ENCODE results near the gene IVNS1ABP. TPM values are rescaled to one million over a fixed set of nuclear protein-coding genes. Genes with fewer than 3 reads are reported as not detected.

IVNS1ABP gene
- total RNA-seq, 1 donor from 2014 or later: 143 TPM

DNA sequence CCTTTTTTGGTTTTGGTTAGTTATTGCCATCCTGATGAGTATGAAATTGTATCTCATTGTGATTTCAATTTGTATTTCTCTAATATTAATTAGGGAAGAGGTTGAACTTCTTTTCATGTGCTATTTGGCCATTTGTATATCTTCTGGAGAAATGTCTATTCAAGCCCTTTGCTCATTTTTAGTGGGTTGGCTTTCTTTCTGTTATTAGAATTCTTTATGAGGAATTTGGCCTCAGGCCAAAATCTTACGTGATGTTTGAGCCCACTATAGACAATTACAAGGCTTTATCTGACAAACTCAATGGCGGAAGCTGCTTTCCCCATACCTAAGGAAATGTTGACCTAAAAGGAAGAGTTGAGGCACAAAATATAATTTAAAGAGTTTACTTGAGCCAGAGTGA, 32.9 kb downstream of the IVNS1ABP start:
- DNase-seq (ENCODE audit: low spot score): no peak
- peaks cover 21% of the 10 kb centered on the region for H3K4me1 Mint-ChIP-seq (ENCODE audit: low read depth)
- H3K36me3 Mint-ChIP-seq (ENCODE audit: low read depth): peaks cover 11% of the 10 kb centered on the region
- no peak overlapping the region for H3K4me3 Mint-ChIP-seq (ENCODE audit: low read depth)
- no peaks in the 10 kb centered on the region for H3K27me3 Mint-ChIP-seq (ENCODE audit: low read depth)
- H3K27ac Mint-ChIP-seq: no peak overlapping the region
- intact Hi-C loops (cut with micrococcal nuclease): no loop called here
- H3K9me3 Mint-ChIP-seq: no peaks in the 10 kb centered on the region

- Mint-ChIP-seq H3K27me3 (ENCODE audit: low read depth) (no peaks in the 10 kb centered on the region), H3K4me1 (ENCODE audit: low read depth) (peaks cover 15% of the 10 kb centered on the region), H3K36me3 (ENCODE audit: low read depth) (peaks cover 3% of the 10 kb centered on the region), H3K27ac (peak overlapping the region; percentile 15), H3K9me3 (no peaks in the 10 kb centered on the region), H3K4me3 (ENCODE audit: low read depth) (no peak overlapping the region)
- intact Hi-C loops (cut with micrococcal nuclease): no loop called here
- DNase-seq (ENCODE audit: low spot score): no peak
Measured at GRCh38 chr1:185281245-185281644, 35.8 kb downstream of the IVNS1ABP start.

DNA sequence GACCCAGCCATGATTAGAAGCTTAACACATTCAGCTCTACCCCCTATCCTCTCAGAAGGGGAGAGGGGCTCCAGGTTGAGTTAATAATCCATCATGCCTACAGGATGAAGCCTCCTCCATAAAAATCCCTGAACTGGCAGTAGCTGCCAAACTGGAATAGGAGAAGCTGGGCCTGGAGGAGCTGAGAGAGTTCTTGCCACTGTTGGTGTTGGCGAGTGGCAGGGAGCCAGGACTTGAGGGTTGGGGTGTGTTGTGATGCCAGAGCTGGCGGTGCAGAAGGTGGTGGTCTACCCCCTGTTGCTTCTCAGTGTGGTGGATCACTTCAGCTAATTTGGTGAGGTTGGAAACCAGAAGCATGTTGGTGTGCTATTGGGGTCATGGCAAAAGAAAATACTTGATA, 36.5 kb downstream of the IVNS1ABP start:
- no peak for DNase-seq (ENCODE audit: low spot score)
- Mint-ChIP-seq H3K27ac (no peak overlapping the region), H3K4me1 (ENCODE audit: low read depth) (peaks cover 15% of the 10 kb centered on the region), H3K36me3 (ENCODE audit: low read depth) (peaks cover 3% of the 10 kb centered on the region), H3K27me3 (ENCODE audit: low read depth) (no peaks in the 10 kb centered on the region), H3K4me3 (ENCODE audit: low read depth) (no peak overlapping the region), H3K9me3 (no peaks in the 10 kb centered on the region)
- intact Hi-C loops (cut with micrococcal nuclease): no loop called here

- H3K9me3 Mint-ChIP-seq: no peaks in the 10 kb centered on the region
- H3K36me3 Mint-ChIP-seq (ENCODE audit: low read depth): peaks cover 3% of the 10 kb centered on the region
- no peak overlapping the region for H3K4me3 Mint-ChIP-seq (ENCODE audit: low read depth)
- no peaks in the 10 kb centered on the region for H3K27me3 Mint-ChIP-seq (ENCODE audit: low read depth)
- H3K4me1 Mint-ChIP-seq (ENCODE audit: low read depth): peaks cover 11% of the 10 kb centered on the region
- DNase-seq (ENCODE audit: low spot score): no peak
- intact Hi-C loops (cut with micrococcal nuclease): no loop called here
- H3K27ac Mint-ChIP-seq: no peak overlapping the region
Measured at GRCh38 chr1:185279571-185279970, 37.5 kb downstream of the IVNS1ABP start.

- intact Hi-C loops (cut with micrococcal nuclease): no loop called here
- Mint-ChIP-seq H3K27ac (no peak overlapping the region), H3K4me3 (ENCODE audit: low read depth) (no peak overlapping the region)
Measured at GRCh38 chr1:185271921-185272320, 45.1 kb downstream of the IVNS1ABP start.

GRCh38 chr1:185268352-185268751, 48.7 kb downstream of the IVNS1ABP start:
- H3K27me3 Mint-ChIP-seq (ENCODE audit: low read depth): peaks cover 2% of the 10 kb centered on the region
- no peaks in the 10 kb centered on the region for H3K4me1 Mint-ChIP-seq (ENCODE audit: low read depth)
- intact Hi-C loops (cut with micrococcal nuclease): no loop called here
- H3K9me3 Mint-ChIP-seq: no peaks in the 10 kb centered on the region
- no peak for DNase-seq (ENCODE audit: low spot score)
- no peak overlapping the region for H3K4me3 Mint-ChIP-seq (ENCODE audit: low read depth)
- H3K27ac Mint-ChIP-seq: no peak overlapping the region
- H3K36me3 Mint-ChIP-seq (ENCODE audit: low read depth): no peaks in the 10 kb centered on the region

More at GRCh38 chr1:185271921-185272320, 45.1 kb downstream of the IVNS1ABP start:
- no peaks in the 10 kb centered on the region for H3K36me3 Mint-ChIP-seq (ENCODE audit: low read depth)
- peaks cover 2% of the 10 kb centered on the region for H3K27me3 Mint-ChIP-seq (ENCODE audit: low read depth)
- no peak for DNase-seq (ENCODE audit: low spot score)
- H3K4me1 Mint-ChIP-seq (ENCODE audit: low read depth): no peaks in the 10 kb centered on the region
- H3K9me3 Mint-ChIP-seq: no peaks in the 10 kb centered on the region

DNA sequence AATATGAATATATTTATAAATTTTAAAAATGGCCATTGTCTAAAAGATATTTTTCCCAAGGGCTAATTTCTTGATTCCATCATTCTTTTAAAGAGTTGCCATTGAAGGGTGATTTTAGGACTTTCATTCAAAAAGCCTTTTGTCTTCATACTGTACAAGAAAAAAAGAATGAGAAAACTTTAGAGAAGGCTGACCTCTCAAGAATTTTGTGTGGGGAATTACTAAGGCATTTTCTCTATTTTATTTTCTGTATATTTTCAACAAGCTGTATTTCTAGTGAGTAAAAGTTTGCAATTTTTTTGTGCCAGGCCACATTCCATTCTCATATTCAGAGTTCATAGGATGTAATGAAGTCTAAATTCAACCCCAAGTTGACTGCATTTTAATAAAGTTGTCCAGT, 49.3 kb downstream of the IVNS1ABP start:
- no peak for DNase-seq (ENCODE audit: low spot score)
- no peaks in the 10 kb centered on the region for H3K9me3 Mint-ChIP-seq
- H3K4me3 Mint-ChIP-seq (ENCODE audit: low read depth): no peak overlapping the region
- no peak overlapping the region for H3K27ac Mint-ChIP-seq
- no peaks in the 10 kb centered on the region for H3K4me1 Mint-ChIP-seq (ENCODE audit: low read depth)
- H3K36me3 Mint-ChIP-seq (ENCODE audit: low read depth): no peaks in the 10 kb centered on the region
- intact Hi-C loops (cut with micrococcal nuclease): no loop called here
- H3K27me3 Mint-ChIP-seq (ENCODE audit: low read depth): peaks cover 2% of the 10 kb centered on the region

GRCh38 chr1:185267301-185267700, 49.7 kb downstream of the IVNS1ABP start:
- peaks cover 2% of the 10 kb centered on the region for H3K27me3 Mint-ChIP-seq (ENCODE audit: low read depth)
- H3K4me1 Mint-ChIP-seq (ENCODE audit: low read depth): no peaks in the 10 kb centered on the region
- intact Hi-C loops (cut with micrococcal nuclease): no loop called here

DNA sequence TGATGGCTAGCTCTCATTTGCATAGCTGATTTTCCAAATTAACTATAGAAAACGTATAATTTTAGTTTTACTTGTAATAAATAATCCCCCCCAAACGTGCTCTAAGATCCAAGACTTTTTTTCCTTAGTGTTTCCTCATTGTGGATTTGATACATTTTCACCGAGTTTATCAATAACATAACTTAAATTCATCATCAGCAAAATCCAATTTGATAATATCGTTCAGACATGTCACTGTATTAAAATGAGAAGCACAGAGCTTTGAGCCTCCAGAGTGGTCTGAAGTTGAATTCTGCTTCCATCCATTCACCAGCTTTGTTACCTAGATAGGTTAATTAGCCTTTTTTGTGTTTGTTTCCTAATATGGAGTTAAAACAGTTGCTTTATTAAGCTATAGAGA, 51.7 kb downstream of the IVNS1ABP start:
- intact Hi-C loops (cut with micrococcal nuclease): no loop called here
- no peaks in the 10 kb centered on the region for H3K9me3 Mint-ChIP-seq
- H3K27me3 Mint-ChIP-seq (ENCODE audit: low read depth): peaks cover 2% of the 10 kb centered on the region
- no peaks in the 10 kb centered on the region for H3K36me3 Mint-ChIP-seq (ENCODE audit: low read depth)
- H3K4me1 Mint-ChIP-seq (ENCODE audit: low read depth): no peaks in the 10 kb centered on the region
- no peak for DNase-seq (ENCODE audit: low spot score)
- no peak overlapping the region for H3K27ac Mint-ChIP-seq
- H3K4me3 Mint-ChIP-seq (ENCODE audit: low read depth): no peak overlapping the region

More at GRCh38 chr1:185267301-185267700, 49.7 kb downstream of the IVNS1ABP start:
- H3K27ac Mint-ChIP-seq: no peak overlapping the region
- no peak for DNase-seq (ENCODE audit: low spot score)
- no peak overlapping the region for H3K4me3 Mint-ChIP-seq (ENCODE audit: low read depth)
- no peaks in the 10 kb centered on the region for H3K36me3 Mint-ChIP-seq (ENCODE audit: low read depth)
- H3K9me3 Mint-ChIP-seq: no peaks in the 10 kb centered on the region

GRCh38 chr1:185263780-185264179, 53.3 kb downstream of the IVNS1ABP start:
- Mint-ChIP-seq H3K4me3 (ENCODE audit: low read depth) (no peak overlapping the region), H3K9me3 (no peaks in the 10 kb centered on the region), H3K4me1 (ENCODE audit: low read depth) (no peaks in the 10 kb centered on the region), H3K27ac (no peak overlapping the region), H3K36me3 (ENCODE audit: low read depth) (no peaks in the 10 kb centered on the region), H3K27me3 (ENCODE audit: low read depth) (no peaks in the 10 kb centered on the region)
- DNase-seq (ENCODE audit: low spot score): no peak
- intact Hi-C loops (cut with micrococcal nuclease): no loop called here

DNA sequence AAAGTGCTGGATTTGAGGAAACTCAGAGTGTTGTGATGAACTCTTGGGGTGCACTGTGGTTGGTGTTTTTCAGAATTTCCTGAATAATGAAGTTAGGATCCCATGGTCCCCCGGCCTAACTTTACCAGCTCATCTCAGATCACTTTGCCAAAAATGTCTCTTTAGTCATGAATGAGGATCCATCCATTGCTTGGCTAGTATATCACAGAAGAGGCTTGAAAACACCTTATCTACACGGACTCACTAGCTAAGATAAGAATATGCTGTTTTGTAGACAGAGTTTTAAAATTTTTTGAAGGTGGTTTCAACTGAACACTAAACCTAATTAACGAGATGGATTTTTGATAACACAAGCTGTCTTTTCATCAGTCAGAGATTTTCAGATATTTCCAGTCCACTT, 53.8 kb downstream of the IVNS1ABP start:
- Mint-ChIP-seq H3K36me3 (ENCODE audit: low read depth) (no peaks in the 10 kb centered on the region), H3K4me1 (ENCODE audit: low read depth) (peaks cover under 1% of the 10 kb centered on the region), H3K9me3 (no peaks in the 10 kb centered on the region), H3K27me3 (ENCODE audit: low read depth) (no peaks in the 10 kb centered on the region), H3K4me3 (ENCODE audit: low read depth) (no peak overlapping the region), H3K27ac (no peak overlapping the region)
- intact Hi-C loops (cut with micrococcal nuclease): no loop called here
- DNase-seq (ENCODE audit: low spot score): no peak

DNA sequence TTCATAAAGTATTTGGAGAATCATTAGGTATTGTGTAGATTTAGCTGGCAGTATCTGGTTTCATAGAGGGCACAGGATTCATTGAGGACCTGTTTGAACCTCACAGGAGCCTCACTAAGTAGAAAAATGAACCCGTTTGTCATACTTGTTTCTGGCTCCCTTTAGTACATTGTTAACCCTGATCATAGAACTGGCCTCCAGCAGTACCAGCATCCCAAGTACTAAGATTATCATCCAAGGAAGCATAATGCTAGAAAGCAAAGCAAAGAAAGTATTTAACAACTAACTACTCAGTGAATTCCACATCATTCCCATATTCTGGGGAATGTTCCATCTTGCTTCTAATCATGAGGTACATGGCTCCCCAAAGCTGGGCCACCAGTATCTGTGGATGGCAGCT, 54.9 kb downstream of the IVNS1ABP start:
- H3K4me3 Mint-ChIP-seq (ENCODE audit: low read depth): no peak overlapping the region
- no peak overlapping the region for H3K27ac Mint-ChIP-seq
- H3K36me3 Mint-ChIP-seq (ENCODE audit: low read depth): no peaks in the 10 kb centered on the region

GRCh38 chr1:185260611-185261010, 56.4 kb downstream of the IVNS1ABP start:
- Mint-ChIP-seq H3K4me1 (ENCODE audit: low read depth) (peaks cover 8% of the 10 kb centered on the region), H3K36me3 (ENCODE audit: low read depth) (no peaks in the 10 kb centered on the region), H3K4me3 (ENCODE audit: low read depth) (no peak overlapping the region), H3K27me3 (ENCODE audit: low read depth) (no peaks in the 10 kb centered on the region), H3K27ac (no peak overlapping the region), H3K9me3 (no peaks in the 10 kb centered on the region)
- intact Hi-C loops (cut with micrococcal nuclease): no loop called here
- DNase-seq (ENCODE audit: low spot score): no peak

More for the DNA sequence above, 54.9 kb downstream of the IVNS1ABP start:
- H3K27me3 Mint-ChIP-seq (ENCODE audit: low read depth): no peaks in the 10 kb centered on the region
- no peaks in the 10 kb centered on the region for H3K9me3 Mint-ChIP-seq
- no peak for DNase-seq (ENCODE audit: low spot score)
- intact Hi-C loops (cut with micrococcal nuclease): no loop called here
- H3K4me1 Mint-ChIP-seq (ENCODE audit: low read depth): peaks cover 8% of the 10 kb centered on the region

DNA sequence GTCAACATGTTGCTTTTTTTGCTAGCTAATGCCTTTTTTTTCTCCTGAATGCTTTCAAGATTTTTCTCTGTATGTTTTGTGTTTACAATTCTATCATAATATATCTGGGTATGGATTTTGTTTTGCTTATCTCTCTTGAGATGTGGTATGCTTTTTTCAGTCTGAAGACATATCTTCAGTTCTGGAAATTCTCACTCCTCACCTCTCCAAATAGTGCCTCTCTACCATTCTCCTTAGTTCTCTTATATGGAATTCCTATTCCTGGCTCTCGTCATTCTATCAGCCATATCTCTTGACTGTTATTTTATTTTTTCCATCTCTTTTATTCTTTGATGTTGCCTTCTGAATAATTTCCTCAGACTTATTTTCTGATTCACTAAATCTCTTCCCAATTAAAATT, 58.4 kb downstream of the IVNS1ABP start:
- Mint-ChIP-seq H3K4me1 (ENCODE audit: low read depth) (peaks cover 8% of the 10 kb centered on the region), H3K27ac (no peak overlapping the region), H3K9me3 (no peaks in the 10 kb centered on the region), H3K4me3 (ENCODE audit: low read depth) (no peak overlapping the region), H3K27me3 (ENCODE audit: low read depth) (no peaks in the 10 kb centered on the region), H3K36me3 (ENCODE audit: low read depth) (no peaks in the 10 kb centered on the region)
- intact Hi-C loops (cut with micrococcal nuclease): no loop called here
- no peak for DNase-seq (ENCODE audit: low spot score)
